ENCODE results near the gene MORN5. TPM values are rescaled to one million over a fixed set of nuclear protein-coding genes. Genes with fewer than 3 reads are reported as not detected.
A peak's percentile ranks its signal among the peaks of the same experiment; 100 is the strongest.

Gene MORN5
- total RNA-seq, 1 experiment from 2014 or later: not detected

- no peak for DNase-seq (ENCODE audit: low read depth)
Observed at GRCh38 chr9:122214507-122214906, 54.8 kb downstream of the MORN5 start.

- DNase-seq (ENCODE audit: low read depth): no peak
Observed at GRCh38 chr9:122215663-122216062, 56.0 kb downstream of the MORN5 start.

- no peak for DNase-seq (ENCODE audit: low read depth)
Observed at GRCh38 chr9:122216138-122216797, 56.6 kb downstream of the MORN5 start.

DNA sequence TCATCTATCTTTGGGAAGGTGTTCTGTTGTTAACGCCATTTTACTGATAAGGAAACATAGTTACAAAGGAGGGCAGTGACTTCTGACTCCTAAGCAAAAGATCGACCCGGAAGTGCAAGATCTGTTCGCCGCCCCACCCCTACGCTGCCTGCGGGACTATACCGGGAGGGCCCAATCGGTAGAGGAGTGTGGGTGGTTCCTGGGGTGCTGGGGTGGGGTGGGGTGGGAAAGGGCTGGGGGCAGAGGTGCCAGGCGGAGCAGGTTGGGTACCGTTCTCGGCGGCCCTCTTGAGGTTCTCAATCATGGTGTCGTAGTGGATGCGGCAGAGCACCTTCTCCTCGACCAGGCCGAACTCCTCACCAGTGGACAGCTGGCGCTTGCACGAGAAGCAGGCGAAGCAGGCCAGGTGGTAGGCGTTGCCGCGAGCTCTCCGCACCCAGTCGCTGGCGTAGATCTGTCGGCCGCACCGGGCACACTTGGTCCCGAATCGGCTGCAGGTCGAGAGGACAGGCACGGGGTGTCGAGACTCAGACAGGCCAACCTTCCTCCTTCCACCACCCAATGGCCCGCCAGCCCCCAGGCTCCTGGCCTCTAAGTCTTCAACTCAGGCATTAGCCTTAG is 57.2 kb downstream of the MORN5 start:
- DNase-seq (ENCODE audit: low read depth): no peak

DNA sequence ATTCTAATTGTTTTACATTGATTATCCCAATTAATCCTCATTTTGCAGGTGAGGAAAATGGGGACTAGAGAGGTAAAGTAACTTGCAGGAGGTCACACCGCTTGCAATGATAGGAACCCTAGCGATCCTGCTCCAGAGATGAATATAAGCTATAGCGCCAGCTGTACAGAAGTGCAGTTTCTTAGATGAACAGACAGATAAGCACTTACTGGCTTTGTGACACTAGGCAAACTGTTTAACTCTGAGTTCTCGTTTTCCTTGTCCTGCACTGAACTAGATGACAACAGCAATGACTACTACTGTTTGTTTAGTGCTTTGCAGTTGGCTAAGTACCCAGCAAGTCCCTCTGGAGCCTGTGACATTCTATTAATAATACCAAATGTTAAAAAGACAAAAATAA is 57.9 kb downstream of the MORN5 start:
- DNase-seq (ENCODE audit: low read depth): no peak

DNA sequence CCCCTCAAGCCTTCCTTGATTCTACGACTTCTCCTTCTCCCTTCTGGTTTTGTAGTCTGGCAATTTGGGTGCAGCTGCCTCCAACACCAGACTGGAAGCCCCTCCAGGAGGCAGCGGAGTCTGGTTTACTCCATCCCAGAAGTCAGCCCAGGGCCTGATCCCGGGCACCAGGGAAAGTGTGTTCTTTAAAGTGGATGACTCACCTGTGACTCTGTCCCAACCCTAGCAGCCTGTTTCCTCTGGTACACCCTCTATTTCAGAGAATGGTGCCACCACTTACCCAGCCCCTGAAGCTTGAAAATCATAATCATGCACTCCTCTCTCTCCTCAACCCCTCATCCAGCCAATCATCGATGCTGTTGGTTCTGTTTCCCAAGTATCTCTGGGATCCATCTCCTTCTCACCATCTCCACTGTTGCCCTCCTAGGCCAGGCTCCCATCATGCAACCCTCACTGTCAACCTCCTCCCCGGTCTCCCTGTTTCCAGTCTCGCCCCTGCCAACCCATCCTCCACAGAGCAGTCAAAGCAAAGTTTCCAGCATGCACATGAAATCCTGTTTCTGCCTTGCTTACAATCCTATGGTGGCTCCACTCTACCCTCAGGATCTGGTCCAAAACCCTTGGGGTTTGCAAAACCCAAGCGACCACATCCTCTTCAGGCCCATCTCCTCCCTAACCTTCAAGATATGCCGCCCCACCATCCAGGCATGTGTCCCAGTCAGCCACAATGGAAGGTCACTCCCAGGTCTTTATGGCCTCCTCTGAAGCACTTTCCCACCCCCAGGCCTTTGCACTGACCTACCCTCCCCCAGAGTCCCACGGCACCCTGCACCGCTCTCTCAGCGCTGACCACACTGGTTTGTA is 58.6 kb downstream of the MORN5 start:
- DNase-seq (ENCODE audit: low read depth): peak; percentile 20

GRCh38 chr9:122218935-122219855 is 59.5 kb downstream of the MORN5 start:
- DNase-seq (ENCODE audit: low read depth): peak; percentile 14

GRCh38 chr9:122219856-122220672 is 60.4 kb downstream of the MORN5 start:
- no peak for DNase-seq (ENCODE audit: low read depth)

DNA sequence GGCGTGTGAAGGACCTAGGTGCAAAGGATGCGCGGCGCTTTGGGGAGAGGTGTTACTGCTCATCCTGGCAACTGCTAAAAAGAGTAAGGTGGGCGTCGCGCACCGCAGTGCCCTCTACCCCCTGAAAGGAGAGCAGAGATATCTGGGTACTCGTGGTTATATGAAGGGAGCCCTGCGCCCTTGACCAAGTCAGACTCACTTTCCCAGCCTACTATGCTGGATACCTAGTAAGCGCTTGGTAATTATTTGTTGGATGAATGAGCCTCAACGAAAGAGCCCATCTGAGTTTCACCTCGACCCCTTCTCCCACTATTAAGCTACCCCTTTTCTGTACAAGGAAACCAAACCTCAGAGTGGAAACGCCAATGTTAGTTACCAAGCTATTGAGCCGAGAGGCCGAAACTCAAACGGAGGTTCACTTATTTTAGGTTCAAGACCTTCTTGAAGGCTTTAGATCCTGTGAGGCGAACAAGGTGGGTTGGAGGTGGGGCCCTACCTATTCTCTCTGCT is 61.0 kb downstream of the MORN5 start:
- no peak for DNase-seq (ENCODE audit: low read depth)

DNA sequence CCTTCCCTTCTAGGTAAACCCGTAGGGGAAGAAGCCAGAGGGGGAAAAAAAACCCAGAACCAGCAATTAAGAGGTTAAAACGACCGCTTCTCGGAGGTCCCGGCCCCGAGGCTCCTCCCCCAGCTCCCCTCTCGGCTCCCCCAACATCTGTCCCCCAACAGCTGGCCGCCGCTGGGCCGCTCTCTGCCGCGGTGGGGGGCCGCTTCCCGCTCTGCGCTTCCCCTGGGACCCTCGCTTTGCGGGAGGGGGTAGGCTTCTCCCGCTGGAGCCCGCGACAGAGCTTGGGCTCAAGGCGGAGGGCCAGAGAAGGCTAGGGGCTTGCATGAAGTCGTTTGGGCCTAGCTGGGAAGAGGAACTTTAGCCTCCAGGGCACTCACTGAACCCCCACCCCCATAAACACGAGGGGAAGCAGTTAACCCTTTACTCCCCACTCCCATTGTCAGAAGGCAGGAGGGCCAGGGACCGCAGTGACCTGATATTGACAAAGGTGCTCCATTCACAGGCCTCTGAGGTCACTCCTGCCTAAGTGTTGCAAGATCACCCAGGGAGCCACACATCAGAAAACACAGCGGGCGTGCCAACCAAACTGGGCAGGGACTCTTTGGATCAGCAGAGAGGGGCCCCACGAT is 61.6 kb downstream of the MORN5 start:
- no peak for DNase-seq (ENCODE audit: low read depth)

- no peak for DNase-seq (ENCODE audit: low read depth)
Observed at GRCh38 chr9:122222791-122223190, 63.1 kb downstream of the MORN5 start.

DNA sequence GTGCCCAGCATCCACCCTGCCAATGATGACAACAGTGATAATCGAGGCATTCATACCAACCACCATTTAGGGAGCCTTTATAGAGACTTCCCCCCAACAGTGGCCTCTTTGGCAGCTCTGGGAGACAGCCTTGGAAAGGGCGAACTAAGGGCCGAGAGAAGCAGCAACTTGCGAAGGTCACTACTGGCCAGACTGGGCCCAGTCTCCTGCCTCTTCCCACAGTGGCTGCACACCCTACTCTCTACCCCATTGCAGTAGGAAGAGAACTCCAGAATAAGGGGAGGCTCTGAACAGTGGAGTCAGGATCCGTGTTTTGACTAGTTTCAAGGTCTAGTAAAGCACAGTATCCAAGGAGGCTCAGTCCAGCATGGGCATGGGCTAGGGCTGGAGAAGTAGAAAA is 63.7 kb downstream of the MORN5 start:
- no peak for DNase-seq (ENCODE audit: low read depth)

- DNase-seq (ENCODE audit: low read depth): no peak
Observed at GRCh38 chr9:122225312-122226141, 65.8 kb downstream of the MORN5 start.

GRCh38 chr9:122226142-122226757 is 66.5 kb downstream of the MORN5 start:
- no peak for DNase-seq (ENCODE audit: low read depth)

DNA sequence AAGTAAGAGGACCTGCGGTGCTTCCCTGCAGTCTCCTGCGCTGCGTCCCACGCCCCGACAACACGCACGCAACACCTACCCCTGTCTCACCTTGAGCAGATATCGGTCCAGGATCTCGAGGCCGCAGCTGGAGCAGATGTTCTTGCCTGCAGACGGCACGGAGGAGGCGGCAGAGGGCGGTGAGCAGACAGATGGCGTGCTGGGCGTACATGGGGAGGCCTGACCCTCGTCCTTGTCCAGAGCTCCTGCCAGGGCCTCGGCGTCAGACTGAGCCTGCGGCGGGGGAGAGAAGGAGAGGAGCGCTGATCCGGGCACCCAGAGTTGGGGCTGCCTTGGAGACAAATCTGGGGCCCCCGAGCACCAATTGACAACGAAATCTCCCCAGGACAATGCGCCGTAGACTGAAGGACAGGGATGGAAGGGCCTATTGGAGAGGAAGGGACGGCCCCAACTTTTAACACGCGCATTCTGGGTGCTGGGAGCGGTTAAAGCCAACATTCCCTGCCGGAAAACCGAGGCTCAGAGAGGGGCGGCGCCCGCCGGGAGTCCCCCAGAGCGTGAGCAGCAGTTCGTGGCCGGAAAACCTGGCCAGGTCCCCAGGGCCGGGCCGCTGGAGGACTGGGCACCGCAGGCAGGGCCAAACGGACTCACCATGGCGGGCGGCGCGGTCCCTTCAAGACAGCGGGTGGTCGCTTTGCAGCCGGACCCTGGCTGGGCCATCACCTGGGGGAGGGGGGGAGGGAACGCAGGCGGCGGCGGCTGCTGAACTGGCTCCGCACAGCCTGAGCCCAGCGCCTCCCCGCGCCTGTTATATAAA is 67.3 kb downstream of the MORN5 start:
- DNase-seq (ENCODE audit: low read depth): no peak

DNA sequence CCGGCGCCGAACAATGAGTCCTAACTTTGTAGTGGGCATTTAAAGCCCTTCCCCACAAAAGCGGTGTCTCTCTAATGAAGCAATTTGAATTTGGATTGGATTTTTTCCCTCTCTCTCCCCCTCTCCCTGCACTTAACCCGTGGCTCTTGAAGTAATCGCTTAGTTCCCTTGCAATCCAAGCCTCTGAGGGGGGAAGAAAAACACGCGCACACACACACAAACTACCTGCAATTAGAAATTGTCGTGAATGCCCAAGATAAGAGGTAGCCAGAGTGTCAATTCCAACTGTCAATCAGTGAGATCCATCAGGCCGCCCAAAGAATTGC is 67.8 kb downstream of the MORN5 start:
- no peak for DNase-seq (ENCODE audit: low read depth)

DNA sequence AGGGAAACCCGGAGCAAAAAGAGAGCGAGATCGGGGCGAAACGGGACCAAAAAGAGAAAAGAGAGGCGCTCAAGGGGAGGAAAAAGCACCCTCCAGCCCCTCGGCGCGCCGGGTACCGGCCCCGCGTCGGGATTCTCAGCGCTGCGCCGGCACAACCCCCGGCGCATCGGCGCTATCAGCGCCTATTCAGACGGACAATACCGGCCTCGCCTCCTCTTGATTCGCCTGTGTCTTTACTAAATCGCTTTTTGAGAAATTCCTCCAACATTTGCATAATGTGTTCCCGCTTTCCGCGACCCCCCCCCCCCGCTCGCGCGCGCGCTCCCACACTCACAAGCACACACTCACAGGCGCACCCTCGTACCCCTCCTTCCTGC is 68.5 kb downstream of the MORN5 start:
- no peak for DNase-seq (ENCODE audit: low read depth)

Data from LHCN-M2 (cell line).